GM23338 (cell line): ENCODE data around the gene GNB2. TPM values are rescaled to one million over a fixed set of nuclear protein-coding genes. Genes with fewer than 3 reads are reported as not detected.
"Not testable (repeated sequence)": the region's sequence is repeated elsewhere in the genome, so short reads cannot be mapped to it uniquely, and the experiment has no call there.

Experiments used
- ATAC-seq: fragments of 200-7000 bp; cut with Tn5 transposase; 3 replicates; pipeline ENCODE4 v1.9.1; 2020
- DNase-seq: peaks from one replicate; pipeline ENCODE4 v3.0.0-alpha.2; 2015; ENCODE audit warnings: low spot score
- H2AFZ ChIP-seq: fragments of 200-600 bp; sonication (generic); 2 replicates; pipeline ENCODE4 v1.8.0; 2016; ENCODE audit warnings: antibody characterized with exemption, mild to moderate bottlenecking, moderate library complexity
- H3F3A ChIP-seq: fragments of 200-600 bp; sonication (generic); replicated peaks from 2 replicates; pipeline ENCODE4 v1.8.0; 2017; ENCODE audit warnings: antibody characterized with exemption, mixed run types, low read depth
- H3K27ac ChIP-seq: fragments of 200-600 bp; sonication (generic); 2 replicates; pipeline ENCODE4 v1.6.1; 2016; ENCODE audit warnings: low read depth
- H3K27me3 ChIP-seq: fragments of 200-600 bp; sonication (generic); 2 replicates; pipeline ENCODE4 v1.8.0; 2016; ENCODE audit warnings: mild to moderate bottlenecking, mixed run types, moderate library complexity; ENCODE audit not compliant: insufficient read depth
- H3K36me3 ChIP-seq: fragments of 200-600 bp; sonication (generic); 2 replicates; pipeline ENCODE4 v1.8.0; 2016; ENCODE audit warnings: mild to moderate bottlenecking; ENCODE audit not compliant: insufficient read depth
- H3K4me1 ChIP-seq: fragments of 200-600 bp; sonication (generic); 2 replicates; pipeline ENCODE4 v1.8.0; 2016; ENCODE audit warnings: mild to moderate bottlenecking, moderate library complexity; ENCODE audit not compliant: insufficient read depth
- H3K4me2 ChIP-seq: fragments of 200-600 bp; sonication (generic); 2 replicates; pipeline ENCODE4 v1.7.1; 2017; ENCODE audit warnings: mixed run types
- H3K4me3 ChIP-seq: fragments of 200-600 bp; sonication (generic); 2 replicates; pipeline ENCODE4 v1.6.1; 2016; ENCODE audit warnings: mixed run types
- H3K79me2 ChIP-seq: fragments of 200-600 bp; sonication (generic); replicated peaks from 2 replicates; pipeline ENCODE4 v1.8.0; 2017; ENCODE audit warnings: mild to moderate bottlenecking; ENCODE audit not compliant: insufficient read depth
- H3K9me2 ChIP-seq: fragments of 200-600 bp; sonication (generic); 2 replicates; pipeline ENCODE4 v1.8.0; 2017; ENCODE audit not compliant: insufficient read depth
- H4K20me1 ChIP-seq: fragments of 200-600 bp; sonication (generic); replicated peaks from 2 replicates; pipeline ENCODE4 v1.8.0; 2017; ENCODE audit warnings: mild to moderate bottlenecking; ENCODE audit not compliant: insufficient read depth
- H3K27ac Mint-ChIP-seq: 2 replicates; pipeline ENCODE4 v1.8.0; 2020; ENCODE audit warnings: inconsistent platforms, mild to moderate bottlenecking, moderate library complexity, mixed read lengths
- H3K27me3 Mint-ChIP-seq: 3 replicates; pipeline ENCODE4 v1.8.0; 2022; ENCODE audit warnings: low read depth, mild to moderate bottlenecking, moderate library complexity, mixed read lengths, inconsistent platforms; ENCODE audit not compliant: insufficient read depth, poor library complexity
- H3K36me3 Mint-ChIP-seq: 3 replicates; pipeline ENCODE4 v1.8.0; 2021; ENCODE audit warnings: low read depth, mild to moderate bottlenecking, inconsistent platforms, moderate library complexity, mixed read lengths
- H3K4me1 Mint-ChIP-seq: 3 replicates; pipeline ENCODE4 v1.8.0; 2020; ENCODE audit warnings: mild to moderate bottlenecking, inconsistent platforms, mixed read lengths
- H3K4me3 Mint-ChIP-seq: 3 replicates; pipeline ENCODE4 v1.8.0; 2021; ENCODE audit warnings: moderate library complexity, mild to moderate bottlenecking, inconsistent platforms, mixed read lengths
- H3K9me3 Mint-ChIP-seq: 3 replicates; pipeline ENCODE4 v1.8.0; 2020; ENCODE audit warnings: moderate library complexity, mild to moderate bottlenecking, inconsistent platforms, mixed read lengths
- CREB1 ChIP-seq: fragments of 250-450 bp; sonication (Bioruptor Pico); IDR thresholded peaks from 2 replicates; pipeline ENCODE4 v1.5.0; 2020; ENCODE audit warnings: low read depth, mild to moderate bottlenecking, moderate library complexity
- EZH2phosphoT487 ChIP-seq: fragments of 200-600 bp; sonication (generic); IDR thresholded peaks from one replicate; pipeline ENCODE4 v1.8.1; 2018; ENCODE audit warnings: antibody characterized with exemption; ENCODE audit not compliant: unreplicated experiment
- JUNB ChIP-seq: IDR thresholded peaks from one replicate; pipeline ENCODE4 v1.6.1; 2016; ENCODE audit warnings: antibody characterized with exemption; ENCODE audit not compliant: unreplicated experiment
- POLR2AphosphoS5 ChIP-seq: IDR thresholded peaks from 2 replicates; pipeline ENCODE4 v1.6.1; 2016; ENCODE audit warnings: antibody characterized with exemption, low read depth
- STAT1 ChIP-seq: IDR thresholded peaks from one replicate; pipeline ENCODE4 v1.6.1; 2016; ENCODE audit warnings: antibody characterized with exemption; ENCODE audit not compliant: unreplicated experiment
- ZNF331 ChIP-seq: fragments of 250-450 bp; sonication (Bioruptor Pico); IDR thresholded peaks from 2 replicates; pipeline ENCODE4 v1.5.0; 2020; ENCODE audit warnings: low read depth, mild to moderate bottlenecking, moderate library complexity
- polyA plus RNA-seq: library from polyadenylated mRNA; unstranded; fragments of >200 nt; fragmentation: Nextera tagmentation; extraction: Ambion mirVana; gene quantifications from 2 replicates; pipeline ENCODE4 v1.2.1, GENCODE V29; 2016
- total RNA-seq: library from RNA; depleted of rRNA; stranded (reverse); fragments of >200 nt; shearing (Covaris generic); gene quantifications from 2 replicates; pipeline ENCODE4 v1.2.3, GENCODE V29; 2014
- TF ChIP-seq, protein P1 (sequence below), 2 experiments: fragments of 200-600 bp in 1 of 2; sonication (generic) in 1 of 2; conservative IDR thresholded peaks; 2 replicates each; pipeline versions ENCODE4 v1.5.1 to v1.6.1; 2016 to 2017; ENCODE audit warnings: antibody characterized with exemption in 2 of 2, low read depth in 2 of 2, mild to moderate bottlenecking in 2 of 2, moderate library complexity in 1 of 2
- TF ChIP-seq, protein P2 (sequence below): fragments of 250-450 bp; sonication (Bioruptor Pico); IDR thresholded peaks from 2 replicates; pipeline ENCODE4 v1.5.0; 2020; ENCODE audit warnings: mild to moderate bottlenecking, moderate library complexity
- TF ChIP-seq, protein P3 (sequence below): IDR thresholded peaks from 2 replicates; pipeline ENCODE4 v1.6.1; 2016; ENCODE audit warnings: antibody characterized with exemption

Gene GNB2
- total and polyA plus RNA-seq, 2 experiments from 2014 or later, result 112 to 153 TPM

DNA sequence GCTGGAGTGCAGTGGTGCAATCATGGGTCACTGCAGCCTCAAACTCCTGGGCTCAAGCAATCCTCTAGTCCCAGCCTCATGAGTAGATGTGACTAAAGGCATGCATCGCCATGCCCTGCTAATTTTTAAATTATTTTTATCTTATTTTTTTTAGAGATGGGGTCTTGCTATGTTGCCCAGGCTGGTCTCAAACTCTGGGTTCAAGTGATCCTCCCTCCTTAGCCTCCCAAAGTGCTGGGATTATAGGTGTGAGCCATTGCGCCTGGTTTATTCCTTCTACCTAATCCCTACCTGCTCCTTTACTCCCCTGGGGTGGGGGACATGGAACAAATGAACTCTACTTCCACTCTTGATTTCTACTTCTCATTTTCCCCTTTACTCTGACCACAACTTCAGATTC, 50.8 kb downstream of the GNB2 start:
- DNase-seq, H3K79me2 ChIP-seq, H3K4me3 ChIP-seq, H4K20me1 ChIP-seq, H3K27ac ChIP-seq, H3K4me2 ChIP-seq, H3F3A ChIP-seq, H3K9me2 ChIP-seq, H2AFZ ChIP-seq, H3K36me3 ChIP-seq, H3K4me3 Mint-ChIP-seq, H3K27ac Mint-ChIP-seq, H3K9me3 Mint-ChIP-seq, H3K36me3 Mint-ChIP-seq, H3K4me1 Mint-ChIP-seq, ATAC-seq, H3K4me1 ChIP-seq: not testable (repeated sequence)
- H3K27me3 ChIP-seq, result peaks cover 34% of the 10 kb centered on the region
- H3K27me3 Mint-ChIP-seq, result peaks cover 37% of the 10 kb centered on the region

DNA sequence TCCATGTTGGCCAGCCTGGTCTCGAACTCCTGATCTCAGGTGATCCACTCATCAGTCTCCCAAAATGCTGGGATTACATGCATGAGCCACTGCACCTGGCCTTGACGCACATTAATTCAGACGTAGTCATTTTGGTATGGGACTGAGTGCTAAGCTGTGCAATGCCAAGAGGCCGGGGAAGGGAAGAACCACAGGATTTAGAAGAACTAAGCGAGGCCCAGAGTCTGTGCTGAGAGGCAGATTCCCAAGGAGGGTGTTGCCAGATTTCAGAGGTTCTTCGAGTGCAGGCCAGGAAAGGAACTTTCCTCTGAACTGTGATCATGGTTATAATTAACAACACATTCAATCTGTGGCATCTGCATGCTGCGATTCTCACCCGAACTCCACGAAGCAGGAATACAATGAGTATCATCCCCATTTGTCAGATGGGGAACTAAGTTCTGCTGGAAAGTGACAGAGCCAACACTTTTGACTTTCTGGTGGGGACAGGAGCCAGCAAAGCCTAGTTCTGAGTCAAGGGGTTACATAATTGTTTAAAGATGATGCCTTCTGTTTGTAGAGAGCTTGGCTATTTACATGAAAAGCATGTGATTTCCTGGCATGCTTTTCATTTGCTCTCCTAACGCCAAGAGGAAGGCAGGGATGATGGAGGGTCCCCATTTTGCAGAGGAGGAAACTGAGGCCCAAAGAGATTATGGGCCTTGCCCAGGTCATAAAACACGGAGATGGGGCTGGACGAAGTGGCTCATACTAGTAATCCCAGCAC, 53.6 kb downstream of the GNB2 start:
- H3K79me2 ChIP-seq, result no peaks in the 10 kb centered on the region
- Mint-ChIP-seq H3K27me3 (peaks cover 12% of the 10 kb centered on the region), H3K4me1 (peaks cover 2% of the 10 kb centered on the region; the same call in 2 of the 3 replicates), H3K27ac (no peak overlapping the region), H3K9me3 (no peaks in the 10 kb centered on the region; the same call in 2 of the 3 replicates), H3K36me3 (no peaks in the 10 kb centered on the region), H3K4me3 (no peak overlapping the region)
- H3F3A ChIP-seq, result no peaks in the 10 kb centered on the region
- H3K9me2 ChIP-seq, result no peaks in the 10 kb centered on the region
- no peak overlapping the region for H3K4me3 ChIP-seq
- no peaks in the 10 kb centered on the region for H3K4me1 ChIP-seq
- DNase-seq (no peak), ATAC-seq (no peak)
- no peaks in the 10 kb centered on the region for H4K20me1 ChIP-seq
- H3K27me3 ChIP-seq, result peaks cover 6% of the 10 kb centered on the region; the same call in 1 of the 2 replicates
- H3K4me2 ChIP-seq, result no peak overlapping the region
- H3K36me3 ChIP-seq, result no peaks in the 10 kb centered on the region
- no peak overlapping the region; the same call in 1 of the 2 replicates for H2AFZ ChIP-seq
- H3K27ac ChIP-seq, result no peak overlapping the region
- TF ChIP-seq CREB1 (CRISPR knock-in tag) (no peak), POLR2AphosphoS5 (no peak), JUNB (no peak), ZNF331 (CRISPR knock-in tag) (no peak), STAT1 (no peak), EZH2phosphoT487 (no peak)
- TF ChIP-seq, protein P1, sequence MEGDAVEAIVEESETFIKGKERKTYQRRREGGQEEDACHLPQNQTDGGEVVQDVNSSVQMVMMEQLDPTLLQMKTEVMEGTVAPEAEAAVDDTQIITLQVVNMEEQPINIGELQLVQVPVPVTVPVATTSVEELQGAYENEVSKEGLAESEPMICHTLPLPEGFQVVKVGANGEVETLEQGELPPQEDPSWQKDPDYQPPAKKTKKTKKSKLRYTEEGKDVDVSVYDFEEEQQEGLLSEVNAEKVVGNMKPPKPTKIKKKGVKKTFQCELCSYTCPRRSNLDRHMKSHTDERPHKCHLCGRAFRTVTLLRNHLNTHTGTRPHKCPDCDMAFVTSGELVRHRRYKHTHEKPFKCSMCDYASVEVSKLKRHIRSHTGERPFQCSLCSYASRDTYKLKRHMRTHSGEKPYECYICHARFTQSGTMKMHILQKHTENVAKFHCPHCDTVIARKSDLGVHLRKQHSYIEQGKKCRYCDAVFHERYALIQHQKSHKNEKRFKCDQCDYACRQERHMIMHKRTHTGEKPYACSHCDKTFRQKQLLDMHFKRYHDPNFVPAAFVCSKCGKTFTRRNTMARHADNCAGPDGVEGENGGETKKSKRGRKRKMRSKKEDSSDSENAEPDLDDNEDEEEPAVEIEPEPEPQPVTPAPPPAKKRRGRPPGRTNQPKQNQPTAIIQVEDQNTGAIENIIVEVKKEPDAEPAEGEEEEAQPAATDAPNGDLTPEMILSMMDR (conservative IDR thresholded peaks at IDR 0.05; ENCODE audit: low read depth in 2 of 2), result no peak
- TF ChIP-seq, protein P2, sequence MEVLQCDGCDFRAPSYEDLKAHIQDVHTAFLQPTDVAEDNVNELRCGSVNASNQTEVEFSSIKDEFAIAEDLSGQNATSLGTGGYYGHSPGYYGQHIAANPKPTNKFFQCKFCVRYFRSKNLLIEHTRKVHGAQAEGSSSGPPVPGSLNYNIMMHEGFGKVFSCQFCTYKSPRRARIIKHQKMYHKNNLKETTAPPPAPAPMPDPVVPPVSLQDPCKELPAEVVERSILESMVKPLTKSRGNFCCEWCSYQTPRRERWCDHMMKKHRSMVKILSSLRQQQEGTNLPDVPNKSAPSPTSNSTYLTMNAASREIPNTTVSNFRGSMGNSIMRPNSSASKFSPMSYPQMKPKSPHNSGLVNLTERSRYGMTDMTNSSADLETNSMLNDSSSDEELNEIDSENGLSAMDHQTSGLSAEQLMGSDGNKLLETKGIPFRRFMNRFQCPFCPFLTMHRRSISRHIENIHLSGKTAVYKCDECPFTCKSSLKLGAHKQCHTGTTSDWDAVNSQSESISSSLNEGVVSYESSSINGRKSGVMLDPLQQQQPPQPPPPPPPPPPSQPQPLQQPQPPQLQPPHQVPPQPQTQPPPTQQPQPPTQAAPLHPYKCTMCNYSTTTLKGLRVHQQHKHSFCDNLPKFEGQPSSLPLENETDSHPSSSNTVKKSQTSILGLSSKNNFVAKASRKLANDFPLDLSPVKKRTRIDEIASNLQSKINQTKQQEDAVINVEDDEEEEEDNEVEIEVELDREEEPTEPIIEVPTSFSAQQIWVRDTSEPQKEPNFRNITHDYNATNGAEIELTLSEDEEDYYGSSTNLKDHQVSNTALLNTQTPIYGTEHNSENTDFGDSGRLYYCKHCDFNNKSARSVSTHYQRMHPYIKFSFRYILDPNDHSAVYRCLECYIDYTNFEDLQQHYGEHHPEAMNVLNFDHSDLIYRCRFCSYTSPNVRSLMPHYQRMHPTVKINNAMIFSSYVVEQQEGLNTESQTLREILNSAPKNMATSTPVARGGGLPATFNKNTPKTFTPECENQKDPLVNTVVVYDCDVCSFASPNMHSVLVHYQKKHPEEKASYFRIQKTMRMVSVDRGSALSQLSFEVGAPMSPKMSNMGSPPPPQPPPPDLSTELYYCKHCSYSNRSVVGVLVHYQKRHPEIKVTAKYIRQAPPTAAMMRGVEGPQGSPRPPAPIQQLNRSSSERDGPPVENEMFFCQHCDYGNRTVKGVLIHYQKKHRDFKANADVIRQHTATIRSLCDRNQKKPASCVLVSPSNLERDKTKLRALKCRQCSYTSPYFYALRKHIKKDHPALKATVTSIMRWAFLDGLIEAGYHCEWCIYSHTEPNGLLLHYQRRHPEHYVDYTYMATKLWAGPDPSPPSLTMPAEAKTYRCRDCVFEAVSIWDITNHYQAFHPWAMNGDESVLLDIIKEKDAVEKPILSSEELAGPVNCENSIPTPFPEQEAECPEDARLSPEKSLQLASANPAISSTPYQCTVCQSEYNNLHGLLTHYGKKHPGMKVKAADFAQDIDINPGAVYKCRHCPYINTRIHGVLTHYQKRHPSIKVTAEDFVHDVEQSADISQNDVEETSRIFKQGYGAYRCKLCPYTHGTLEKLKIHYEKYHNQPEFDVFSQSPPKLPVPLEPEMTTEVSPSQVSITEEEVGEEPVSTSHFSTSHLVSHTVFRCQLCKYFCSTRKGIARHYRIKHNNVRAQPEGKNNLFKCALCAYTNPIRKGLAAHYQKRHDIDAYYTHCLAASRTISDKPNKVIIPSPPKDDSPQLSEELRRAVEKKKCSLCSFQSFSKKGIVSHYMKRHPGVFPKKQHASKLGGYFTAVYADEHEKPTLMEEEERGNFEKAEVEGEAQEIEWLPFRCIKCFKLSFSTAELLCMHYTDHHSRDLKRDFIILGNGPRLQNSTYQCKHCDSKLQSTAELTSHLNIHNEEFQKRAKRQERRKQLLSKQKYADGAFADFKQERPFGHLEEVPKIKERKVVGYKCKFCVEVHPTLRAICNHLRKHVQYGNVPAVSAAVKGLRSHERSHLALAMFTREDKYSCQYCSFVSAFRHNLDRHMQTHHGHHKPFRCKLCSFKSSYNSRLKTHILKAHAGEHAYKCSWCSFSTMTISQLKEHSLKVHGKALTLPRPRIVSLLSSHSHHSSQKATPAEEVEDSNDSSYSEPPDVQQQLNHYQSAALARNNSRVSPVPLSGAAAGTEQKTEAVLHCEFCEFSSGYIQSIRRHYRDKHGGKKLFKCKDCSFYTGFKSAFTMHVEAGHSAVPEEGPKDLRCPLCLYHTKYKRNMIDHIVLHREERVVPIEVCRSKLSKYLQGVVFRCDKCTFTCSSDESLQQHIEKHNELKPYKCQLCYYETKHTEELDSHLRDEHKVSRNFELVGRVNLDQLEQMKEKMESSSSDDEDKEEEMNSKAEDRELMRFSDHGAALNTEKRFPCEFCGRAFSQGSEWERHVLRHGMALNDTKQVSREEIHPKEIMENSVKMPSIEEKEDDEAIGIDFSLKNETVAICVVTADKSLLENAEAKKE (CRISPR knock-in tag), result no peak
- TF ChIP-seq, protein P3, sequence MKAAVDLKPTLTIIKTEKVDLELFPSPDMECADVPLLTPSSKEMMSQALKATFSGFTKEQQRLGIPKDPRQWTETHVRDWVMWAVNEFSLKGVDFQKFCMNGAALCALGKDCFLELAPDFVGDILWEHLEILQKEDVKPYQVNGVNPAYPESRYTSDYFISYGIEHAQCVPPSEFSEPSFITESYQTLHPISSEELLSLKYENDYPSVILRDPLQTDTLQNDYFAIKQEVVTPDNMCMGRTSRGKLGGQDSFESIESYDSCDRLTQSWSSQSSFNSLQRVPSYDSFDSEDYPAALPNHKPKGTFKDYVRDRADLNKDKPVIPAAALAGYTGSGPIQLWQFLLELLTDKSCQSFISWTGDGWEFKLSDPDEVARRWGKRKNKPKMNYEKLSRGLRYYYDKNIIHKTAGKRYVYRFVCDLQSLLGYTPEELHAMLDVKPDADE, result no peak
